Thoracic aorta (tissue), 2 donors: ENCODE measurements around the gene SYNC. TPM values are rescaled to one million over a fixed set of nuclear protein-coding genes. Genes with fewer than 3 reads are reported as not detected.
"Not testable (repeated sequence)": the region's sequence is repeated elsewhere in the genome, so short reads cannot be mapped to it uniquely, and the experiment has no call there.

Experiments used
- ATAC-seq: fragments of 150-250 bp; one replicate; pipeline ENCODE4 v1.8.0; 2017; ENCODE audit warnings: low read depth; ENCODE audit not compliant: insufficient number of reproducible peaks, low FRiP score
- DNase-seq: peaks from one replicate; pipeline ENCODE4 v3.0.0-alpha.2; 2020; ENCODE audit warnings: low spot score
- H3K27ac ChIP-seq, 2 donors: fragments of 200-600 bp; sonication (generic); 1 replicate in 1 of 2; 2 replicates in 1 of 2; pipeline ENCODE4 v1.5.1; 2016; ENCODE audit warnings: mild to moderate bottlenecking in 2 of 2, moderate library complexity in 2 of 2
- H3K27me3 ChIP-seq: fragments of 200-600 bp; sonication (generic); replicated peaks from 2 replicates; pipeline ENCODE4 v1.6.0; 2016; ENCODE audit warnings: mild to moderate bottlenecking; ENCODE audit not compliant: insufficient read depth
- H3K36me3 ChIP-seq: fragments of 200-600 bp; sonication (generic); one replicate; pipeline ENCODE4 v1.5.1; 2016
- H3K4me1 ChIP-seq, 2 donors: fragments of 200-600 bp; sonication (generic); 1 replicate in 1 of 2; 2 replicates in 1 of 2; pipeline versions ENCODE4 v1.5.1 to v1.6.0; 2016; ENCODE audit warnings: low read depth in 2 of 2, mild to moderate bottlenecking in 1 of 2; ENCODE audit not compliant: control insufficient read depth in 1 of 2
- H3K4me3 ChIP-seq: fragments of 200-600 bp; sonication (generic); 2 replicates; pipeline ENCODE4 v1.5.1; 2016; ENCODE audit warnings: mild to moderate bottlenecking
- H3K9me3 ChIP-seq: fragments of 200-600 bp; sonication (generic); 2 replicates; pipeline ENCODE4 v1.5.1; 2016
- CTCF ChIP-seq: fragments of 200-600 bp; sonication (generic); IDR thresholded peaks from one replicate; pipeline ENCODE4 v1.5.1; 2019; ENCODE audit warnings: antibody characterized with exemption
- total RNA-seq, 2 donors: library from RNA; depleted of rRNA; stranded (reverse); fragments of >200 nt; gene quantifications; one replicate each; pipeline versions ENCODE4 v1.1.0 to v1.2.3, GENCODE V29; 2016

Gene SYNC
- total RNA-seq, 2 donors from 2014 or later = 71.5 to 119 TPM

GRCh38 chr1:32650752-32651460 is 51.7 kb downstream of the SYNC start, which contains the start of gene RBBP4:
Gene RBBP4, plus strand, starts transcription at chr1:32651208. Its CDS starts 99 bp downstream, at chr1:32651307.
- Histone ChIP-seq H3K27ac (peak within 1 kb of the TSS; percentile 100), H3K4me1 (peaks cover 27 to 56% of the 10 kb centered on the region in 2 donors), H3K36me3 (peaks cover 5% of the 10 kb centered on the region), H3K4me3 (peak within 1 kb of the TSS; percentile 98), H3K27me3 (no peaks in the 10 kb centered on the region), H3K9me3 (no peaks in the 10 kb centered on the region)
- ATAC-seq (peak; percentile 94), DNase-seq (peak; percentile 85)
- no peak for TF ChIP-seq CTCF

GRCh38 chr1:32650248-32650751 is 52.3 kb downstream of the SYNC start, which contains the start of gene ZBTB8OS:
Gene ZBTB8OS, minus strand, starts transcription at chr1:32650550. Its CDS starts 21 bp downstream, at chr1:32650529.
- H3K4me1 ChIP-seq = peaks cover 27 to 50% of the 10 kb centered on the region in 2 donors
- DNase-seq (peak; percentile 76), ATAC-seq (peak; percentile 76)
- no peaks in the 10 kb centered on the region for H3K9me3 ChIP-seq
- H3K4me3 ChIP-seq = peak within 1 kb of the TSS; percentile 98
- H3K27me3 ChIP-seq = no peaks in the 10 kb centered on the region
- H3K36me3 ChIP-seq = peaks cover 5% of the 10 kb centered on the region
- peak within 1 kb of the TSS; percentile 100 for H3K27ac ChIP-seq
- no peak for TF ChIP-seq CTCF

- no peak for ATAC-seq
These were observed 55.0 kb downstream of the SYNC start for GRCh38 chr1:32647308-32648134.

GRCh38 chr1:32644426-32644825 is 58.1 kb downstream of the SYNC start:
- Histone ChIP-seq H3K27ac (no peak overlapping the region), H3K36me3 (no peaks in the 10 kb centered on the region), H3K27me3 (no peaks in the 10 kb centered on the region), H3K4me3 (no peak overlapping the region), H3K9me3 (no peaks in the 10 kb centered on the region), H3K4me1 (peaks cover 15% of the 10 kb centered on the region in 2 donors)
- TF ChIP-seq CTCF = no peak
- ATAC-seq (no peak), DNase-seq (no peak)

More at GRCh38 chr1:32647308-32648134, 55.0 kb downstream of the SYNC start:
- no peak for DNase-seq
- no peak for TF ChIP-seq CTCF
- no peaks in the 10 kb centered on the region for H3K9me3 ChIP-seq
- peaks cover 23 to 27% of the 10 kb centered on the region in 2 donors for H3K4me1 ChIP-seq
- no peaks in the 10 kb centered on the region for H3K36me3 ChIP-seq
- no peak overlapping the region for H3K4me3 ChIP-seq
- H3K27me3 ChIP-seq = no peaks in the 10 kb centered on the region
- H3K27ac ChIP-seq = no peak overlapping the region

GRCh38 chr1:32642292-32642827 is 60.2 kb downstream of the SYNC start:
- ATAC-seq, H3K27me3 ChIP-seq, H3K4me3 ChIP-seq, H3K36me3 ChIP-seq, H3K4me1 ChIP-seq, H3K9me3 ChIP-seq, H3K27ac ChIP-seq, DNase-seq: not testable (repeated sequence)
